Erythroblast (primary cell): ENCODE data around the gene CHRNE.

ENCODE experiments used
- GATA1 ChIP-seq: IDR thresholded peaks from 2 replicates; pipeline ENCODE4 v1.6.1; 2011; ENCODE audit warnings: low read depth, mild to moderate bottlenecking, control low read depth, low read length, moderate library complexity
- POLR2A ChIP-seq: IDR thresholded peaks from 2 replicates; pipeline ENCODE4 v1.6.1; 2011; ENCODE audit warnings: mild to moderate bottlenecking, low read length

- TF ChIP-seq POLR2A (no peak), GATA1 (no peak)
Observed at GRCh38 chr17:4900231-4901107, 2.4 kb downstream of the CHRNE start.
